NCI-H82 treated with DMSO at 0.1 percent for 48 hours (cell line): ENCODE measurements around the gene RASSF8.

Experiments
- DNase-seq: peaks from one replicate; lab custom pipeline; 2025; ENCODE audit not compliant: unreplicated experiment; lab: John Stamatoyannopoulos, UW

Gene RASSF8

DNA sequence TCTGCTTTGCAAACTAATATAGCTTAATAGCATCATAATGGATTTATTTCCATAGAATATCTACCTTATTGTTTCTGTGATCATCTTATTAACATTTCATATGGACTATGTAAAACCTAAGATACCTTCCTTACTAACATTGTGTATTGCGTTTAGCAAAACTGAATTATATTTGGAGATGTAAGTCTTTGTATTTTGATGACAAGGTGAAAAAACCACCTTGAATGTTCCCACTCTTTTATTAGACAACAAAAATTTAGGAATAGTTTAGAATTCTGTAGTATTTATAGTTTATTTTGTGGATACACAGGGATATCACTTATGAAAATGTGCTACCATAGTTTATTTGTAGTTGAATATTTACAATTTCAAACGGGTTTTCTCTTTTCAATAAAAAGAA lies 32.0 kb downstream of the RASSF8 start:
- DNase-seq: no peak

DNA sequence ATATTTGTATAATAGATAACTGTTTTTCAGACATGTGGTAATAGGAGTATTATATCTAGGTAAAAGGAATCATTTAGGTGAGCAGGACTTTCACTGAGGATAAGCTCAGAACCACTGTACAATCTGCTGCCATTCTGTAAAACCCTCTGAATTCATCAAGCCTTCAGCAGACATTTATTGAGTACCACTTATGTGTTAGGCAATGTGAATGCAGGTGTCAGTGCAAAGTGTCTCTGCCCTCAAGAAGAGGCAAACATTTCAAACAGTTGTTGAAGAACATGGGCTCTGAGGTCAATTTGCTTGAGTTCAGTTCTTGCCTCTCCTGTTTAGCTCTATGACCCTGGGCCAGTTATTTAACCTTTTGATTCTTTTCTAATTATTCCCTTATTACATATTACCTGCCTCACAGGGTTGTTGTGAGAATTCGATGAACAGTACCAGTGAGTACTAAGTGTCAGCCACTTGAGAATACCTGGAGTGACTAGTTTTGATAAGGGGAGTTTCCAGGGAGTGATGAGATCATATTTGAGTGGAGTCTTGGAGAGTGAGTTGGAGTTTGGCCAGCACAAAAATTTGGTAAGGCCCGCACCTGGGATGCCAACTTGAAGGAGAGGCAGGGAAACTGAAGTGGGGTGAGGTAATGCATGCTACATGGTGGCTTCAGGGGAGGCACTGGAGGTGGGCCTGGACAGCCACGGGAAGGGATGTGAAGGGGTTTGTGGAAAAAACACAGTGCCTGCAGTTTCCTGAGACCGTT lies 33.7 kb downstream of the RASSF8 start:
- no peak for DNase-seq

DNA sequence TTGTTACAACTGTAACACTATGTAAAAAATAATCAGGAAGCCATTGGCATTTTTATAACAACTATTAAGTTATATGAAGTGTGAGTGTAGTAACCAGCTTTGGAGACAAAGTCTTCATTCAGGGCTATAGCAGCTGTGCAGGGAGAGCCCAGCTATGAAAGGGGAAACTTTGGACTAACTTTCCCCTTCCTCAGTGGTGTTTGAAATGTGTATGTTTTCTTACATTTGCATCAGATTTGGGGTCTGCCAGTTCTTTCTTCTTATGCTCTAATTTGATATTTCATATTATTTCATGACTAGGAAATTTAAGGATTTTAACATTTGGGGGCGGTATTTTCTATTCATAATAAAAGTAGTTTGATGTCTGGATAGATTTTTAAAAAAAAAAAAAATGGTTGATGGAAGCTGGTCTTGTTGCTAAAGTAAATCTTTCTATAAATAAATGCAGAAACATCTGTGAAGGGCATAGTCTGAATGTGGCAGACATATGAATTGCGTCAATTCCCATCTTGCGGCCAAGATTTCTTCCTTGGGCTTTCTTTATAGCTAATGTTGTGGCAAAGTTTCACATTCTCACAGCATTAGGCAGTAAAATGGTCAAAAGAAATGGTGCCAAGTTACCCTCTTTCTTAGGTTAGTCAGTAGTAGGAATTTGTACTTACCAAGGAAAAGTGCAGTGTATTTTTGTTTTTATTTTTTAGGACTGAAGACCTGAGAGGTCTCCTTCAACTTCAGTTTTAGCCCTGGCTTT lies 35.6 kb downstream of the RASSF8 start:
- DNase-seq: no peak

DNA sequence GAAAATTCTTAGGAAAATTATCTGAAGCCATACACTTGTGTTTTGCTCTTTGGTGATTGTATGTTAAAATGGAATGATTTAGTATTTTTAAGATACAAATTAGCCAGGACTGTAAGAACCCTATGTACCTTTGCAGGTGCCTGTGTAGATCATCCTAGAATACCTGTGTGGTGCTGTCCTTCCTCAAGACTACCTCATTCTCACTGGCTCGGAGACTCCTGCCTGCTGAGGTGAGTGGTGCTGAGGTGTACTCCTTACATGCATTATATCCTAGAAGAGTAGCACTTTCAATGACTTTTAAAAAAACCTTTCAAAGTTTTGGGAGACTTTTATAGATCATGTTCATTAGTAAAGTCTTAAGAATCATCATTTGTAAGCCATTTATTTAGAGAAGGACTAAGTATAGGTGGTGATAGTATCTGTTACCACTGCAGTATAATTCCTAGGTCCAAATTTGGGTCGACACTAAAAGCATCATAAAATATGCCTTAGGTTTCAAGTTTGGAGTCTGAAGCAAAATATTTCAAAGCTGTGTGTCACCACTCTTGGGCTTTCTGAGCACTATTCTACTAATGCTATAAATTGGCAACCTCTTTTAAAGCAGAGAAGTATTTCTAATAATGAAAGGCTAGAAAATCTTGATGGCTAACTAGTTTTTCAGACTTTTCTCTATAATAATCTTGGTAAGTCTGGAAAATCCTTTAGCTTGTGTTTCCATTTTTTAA lies 36.6 kb downstream of the RASSF8 start:
- no peak for DNase-seq

DNA sequence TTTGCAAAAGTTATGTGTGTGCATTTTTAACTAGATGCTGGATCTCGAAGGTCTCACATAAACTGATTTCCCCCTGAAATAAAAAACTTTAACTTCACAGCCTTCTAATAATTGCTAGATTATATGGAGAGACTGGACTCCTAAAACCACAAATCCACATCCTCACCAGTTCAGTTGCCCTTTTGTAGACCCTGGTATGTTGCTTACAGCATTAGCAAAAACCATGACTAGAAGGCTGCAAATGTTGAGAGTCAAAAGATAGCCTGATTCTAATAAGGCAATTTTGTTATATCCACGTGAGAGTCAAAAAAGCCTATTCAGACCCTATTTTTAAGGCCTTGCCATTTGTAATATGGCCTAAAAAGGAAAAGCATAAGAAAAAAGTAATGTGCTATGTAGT lies 37.4 kb downstream of the RASSF8 start:
- no peak for DNase-seq

DNA sequence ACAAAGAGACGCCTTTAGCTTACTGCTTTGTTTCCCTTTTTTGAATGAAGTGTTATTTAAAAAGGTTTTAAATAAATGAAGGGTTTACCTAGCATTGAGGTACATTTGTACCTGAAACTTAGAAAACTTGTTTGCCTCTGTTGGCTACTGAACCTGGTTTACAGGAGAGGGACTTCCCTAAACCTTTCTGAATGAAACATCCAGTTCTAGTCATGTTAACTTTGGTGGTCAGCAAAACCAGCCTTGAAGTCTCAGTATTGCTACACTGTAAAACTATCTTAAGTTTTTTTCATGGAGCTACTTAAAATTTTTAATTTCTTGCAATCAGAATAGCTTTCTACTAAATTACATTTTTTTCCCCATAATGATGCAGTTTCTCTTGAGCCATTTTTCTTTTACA lies 38.2 kb downstream of the RASSF8 start:
- no peak for DNase-seq

DNA sequence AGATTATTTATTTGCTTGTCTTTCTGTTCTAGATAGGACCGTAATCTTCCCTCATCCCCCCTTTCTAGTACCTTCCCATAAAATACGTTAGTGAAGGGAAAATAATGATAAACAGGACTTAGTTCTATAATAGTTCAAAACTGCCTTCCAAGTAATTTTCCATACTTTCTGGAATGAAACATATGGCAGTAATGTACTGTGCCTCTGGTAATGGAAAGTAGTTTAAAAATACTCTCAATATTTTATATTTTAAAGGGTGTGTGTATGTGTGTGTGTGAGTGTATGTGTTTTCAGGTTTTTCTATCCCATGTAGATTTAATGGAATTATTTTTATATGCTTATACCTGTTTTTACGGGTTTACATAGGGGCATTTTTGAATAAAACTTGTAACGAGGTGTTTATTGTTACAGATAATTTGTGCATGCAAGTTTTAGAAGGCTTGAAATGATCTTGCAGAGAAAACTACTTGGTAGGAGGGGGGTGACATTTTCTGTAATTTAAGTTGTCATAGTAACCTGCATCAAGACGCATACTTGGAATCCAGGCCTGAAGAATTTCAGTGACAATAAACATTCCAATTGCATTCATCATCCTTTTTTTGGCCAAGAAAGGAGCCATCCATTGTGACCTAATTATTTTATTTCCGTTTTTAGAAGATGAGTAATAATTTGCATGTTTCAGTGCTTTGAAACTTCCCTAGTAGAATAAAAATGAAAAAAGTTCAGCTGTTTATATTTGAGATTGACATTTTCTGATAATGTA lies 38.9 kb downstream of the RASSF8 start:
- no peak for DNase-seq

DNA sequence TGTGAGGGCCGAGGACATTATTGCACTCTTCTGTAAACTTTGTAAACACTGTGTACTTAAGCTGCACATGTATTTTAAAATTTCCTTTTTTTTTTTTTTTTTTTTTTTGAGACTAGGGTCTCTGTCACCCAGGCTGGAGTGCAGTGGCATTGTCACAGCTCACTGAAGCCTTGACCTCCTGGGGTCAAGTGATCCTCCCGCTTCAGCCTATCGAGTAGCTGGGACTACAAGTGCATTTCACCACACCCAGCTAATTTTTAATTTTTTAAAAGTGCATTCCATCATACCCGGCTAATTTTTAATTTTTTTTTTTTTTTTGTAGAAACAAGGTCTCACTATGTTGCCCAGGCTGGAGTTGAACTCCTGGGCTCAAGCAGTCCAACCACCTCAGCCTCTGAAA lies 42.4 kb downstream of the RASSF8 start:
- no peak for DNase-seq

DNA sequence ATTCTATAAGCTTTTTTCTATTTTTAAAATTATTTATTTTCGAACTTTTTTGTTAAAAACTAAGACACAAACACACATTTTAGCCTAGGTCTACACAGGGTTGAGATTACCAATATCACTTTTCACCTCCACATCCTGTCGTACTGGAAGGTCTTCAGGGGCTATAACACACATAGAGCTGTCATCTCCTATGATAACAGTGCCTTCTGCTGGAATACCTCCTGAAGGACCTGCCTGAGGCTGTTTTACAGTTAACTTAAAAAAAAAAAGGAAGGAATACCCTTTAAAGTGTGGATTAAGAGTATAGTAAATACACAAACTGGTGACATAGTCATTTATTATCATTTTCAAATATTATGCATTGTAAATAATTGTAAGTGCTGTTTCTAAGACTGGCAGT lies 43.0 kb downstream of the RASSF8 start:
- no peak for DNase-seq

DNA sequence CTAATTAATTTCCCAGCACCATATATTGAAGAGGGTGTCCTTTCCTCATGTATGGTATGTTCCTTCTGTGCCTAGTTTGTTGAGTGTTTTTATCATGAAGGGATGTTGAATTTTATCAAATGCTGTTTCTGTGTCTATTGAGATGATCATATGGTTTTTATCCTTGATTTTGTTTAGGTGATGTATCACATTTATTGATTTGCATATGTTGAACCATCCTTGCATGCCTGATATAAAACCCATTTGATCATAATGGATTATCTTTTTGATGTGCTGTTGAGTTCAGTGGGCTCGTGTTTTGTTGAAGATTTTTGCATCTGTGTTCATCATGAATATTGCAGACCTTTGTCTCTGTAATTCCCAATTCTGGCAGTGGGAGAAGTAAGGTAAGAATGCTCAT lies 44.6 kb downstream of the RASSF8 start:
- DNase-seq: no peak

DNA sequence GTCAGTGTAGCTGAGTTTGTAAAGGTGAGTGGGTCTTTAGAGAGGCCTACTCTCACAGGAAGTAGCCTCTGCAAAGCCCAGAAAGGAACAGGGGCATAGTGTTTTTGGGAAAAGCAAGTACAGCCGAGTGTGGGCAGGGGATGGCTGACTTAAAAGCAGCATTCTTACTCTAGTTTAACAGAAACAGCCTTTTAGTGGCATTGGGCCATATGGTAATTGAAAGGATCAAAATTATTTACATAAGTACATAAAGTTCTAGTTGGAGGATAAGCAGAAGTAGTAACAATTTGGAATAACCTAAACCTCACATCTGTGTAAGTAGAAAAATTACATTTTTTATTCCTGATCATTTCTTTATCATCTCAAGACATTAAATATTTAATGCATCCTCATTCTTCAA lies 49.1 kb downstream of the RASSF8 start:
- no peak for DNase-seq

DNA sequence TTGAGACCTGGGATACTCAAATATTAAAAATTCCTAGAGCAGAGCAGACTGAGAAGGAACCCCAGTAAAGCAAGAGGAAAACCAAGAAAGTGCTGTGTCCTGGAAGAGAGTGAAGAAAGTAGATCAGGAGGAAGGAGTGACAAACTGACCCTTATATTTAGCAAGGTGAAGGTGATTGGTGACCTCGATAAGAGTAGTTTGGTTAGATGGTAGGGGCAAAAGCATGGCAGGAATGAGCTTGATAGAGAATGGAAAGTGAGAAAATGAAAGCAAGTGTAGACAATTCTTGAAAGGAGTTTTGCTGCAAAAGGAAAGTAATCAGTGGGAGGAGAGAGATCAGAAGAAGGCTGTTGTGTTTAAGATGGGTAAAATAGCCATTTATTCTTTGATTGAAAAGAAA lies 51.1 kb downstream of the RASSF8 start:
- DNase-seq: no peak

DNA sequence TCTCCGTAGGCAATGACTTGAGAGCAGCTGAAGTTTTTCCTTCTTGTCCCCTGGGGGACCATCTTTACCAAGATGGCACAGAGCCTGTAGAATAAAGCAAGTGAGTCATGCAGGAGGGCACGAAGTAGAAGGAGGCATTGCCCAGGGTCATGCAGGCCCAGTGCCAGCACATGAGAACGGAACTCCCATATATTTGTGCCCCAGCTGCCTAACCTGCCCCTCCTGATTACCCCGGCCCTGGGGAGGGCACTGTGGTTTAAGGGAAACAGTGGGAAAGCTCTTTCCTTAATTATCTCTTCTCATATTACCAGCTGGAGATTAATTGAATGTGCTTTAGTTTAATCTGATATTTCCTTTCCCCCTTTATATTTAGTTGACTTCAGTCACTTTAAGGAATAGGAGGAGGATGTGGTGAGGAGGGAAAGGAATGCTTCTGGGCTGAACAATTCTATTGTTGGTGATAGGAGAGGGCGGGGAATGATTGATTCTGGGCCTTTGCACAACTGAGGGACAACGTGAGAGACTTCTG lies 51.9 kb downstream of the RASSF8 start:
- DNase-seq: peak; percentile 46

DNA sequence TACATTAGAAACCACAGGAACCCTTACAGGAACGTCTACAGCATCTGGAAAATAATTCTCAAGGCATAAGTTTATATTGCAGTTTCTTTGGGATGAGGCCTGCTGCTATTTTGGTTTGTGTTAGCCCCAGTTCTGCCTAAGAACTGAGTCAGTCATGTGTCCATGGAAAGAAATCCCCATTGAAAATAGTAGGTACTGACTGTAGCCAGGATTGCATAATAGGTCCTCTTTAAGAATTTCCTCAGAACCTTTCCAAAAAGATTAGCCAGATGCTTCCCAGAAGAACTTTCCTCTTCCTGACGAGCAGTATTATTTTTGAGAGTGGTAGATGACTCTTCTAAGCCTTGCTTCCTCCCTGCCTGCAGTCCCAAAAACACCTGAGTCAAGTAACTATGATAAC lies 52.6 kb downstream of the RASSF8 start:
- no peak for DNase-seq

DNA sequence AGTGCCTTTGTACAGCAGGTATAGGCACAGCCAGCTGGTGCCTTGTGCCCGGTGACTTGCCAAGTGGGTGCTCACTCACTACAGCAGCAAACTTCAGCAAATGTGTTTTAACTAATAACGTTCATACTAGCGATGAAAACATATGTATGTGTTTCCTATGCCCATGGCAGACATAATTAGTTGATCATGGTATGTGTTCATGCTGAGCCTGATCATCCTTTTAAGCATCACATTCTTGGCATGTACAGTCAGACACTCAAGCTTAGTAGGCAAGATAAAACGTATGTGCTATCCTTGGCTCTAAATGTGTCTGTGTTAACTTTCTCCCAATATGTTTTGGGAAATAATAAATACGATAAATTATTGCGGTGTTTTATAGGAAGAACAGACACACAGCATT lies 55.6 kb downstream of the RASSF8 start:
- DNase-seq: no peak

DNA sequence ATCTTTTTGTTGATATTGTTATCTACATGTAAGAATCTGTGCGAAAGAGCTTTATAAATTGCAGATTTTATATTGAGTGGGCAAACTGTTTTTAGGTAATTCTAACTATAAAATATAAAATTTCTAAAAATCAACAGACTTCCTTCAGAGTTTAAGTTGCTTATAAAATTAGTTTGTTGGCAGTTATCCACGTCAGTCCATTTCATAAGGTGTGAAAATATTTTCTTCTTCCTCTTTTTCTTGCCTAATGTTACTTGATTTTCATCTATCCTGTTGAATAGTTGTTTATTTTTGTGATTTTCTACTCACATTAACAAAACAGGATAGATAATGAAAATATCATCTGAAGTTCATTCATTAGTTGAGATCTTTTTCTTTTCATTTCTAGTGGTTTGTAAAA lies 58.0 kb downstream of the RASSF8 start:
- DNase-seq: no peak

DNA sequence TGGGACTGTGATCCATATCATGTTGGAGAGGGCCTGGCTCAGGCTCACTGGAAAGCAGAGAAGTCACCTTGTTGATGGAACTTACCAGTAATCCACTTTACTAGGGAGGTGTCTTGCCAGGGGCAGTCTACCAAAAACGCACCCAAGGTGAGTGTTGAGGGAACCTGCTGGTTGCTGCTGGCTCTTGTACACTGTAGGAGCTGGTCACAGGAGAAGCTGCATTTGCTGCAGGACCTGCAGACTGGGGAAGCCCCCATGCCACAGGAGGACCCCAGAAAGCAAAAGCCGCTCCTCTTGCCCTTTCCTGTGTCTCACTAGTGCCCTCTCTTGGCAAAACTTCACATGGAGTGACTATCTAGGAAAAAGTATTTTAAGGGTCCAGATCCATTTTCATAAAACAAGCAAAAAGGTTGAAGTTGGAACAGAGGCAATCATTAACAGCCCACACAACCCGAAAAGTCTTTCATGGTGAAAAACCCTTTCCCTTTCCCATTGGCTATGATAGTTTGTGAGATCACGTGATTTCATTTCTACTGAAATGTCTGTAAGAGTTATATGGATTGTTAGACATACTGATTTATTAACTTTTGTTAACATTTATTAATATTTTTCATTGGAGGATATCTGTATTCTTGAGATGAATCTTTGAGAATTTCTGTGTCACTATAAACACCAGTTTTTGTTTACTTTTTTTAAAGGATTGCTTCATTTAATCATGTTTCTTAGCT lies 59.2 kb downstream of the RASSF8 start:
- peak; percentile 43 for DNase-seq

DNA sequence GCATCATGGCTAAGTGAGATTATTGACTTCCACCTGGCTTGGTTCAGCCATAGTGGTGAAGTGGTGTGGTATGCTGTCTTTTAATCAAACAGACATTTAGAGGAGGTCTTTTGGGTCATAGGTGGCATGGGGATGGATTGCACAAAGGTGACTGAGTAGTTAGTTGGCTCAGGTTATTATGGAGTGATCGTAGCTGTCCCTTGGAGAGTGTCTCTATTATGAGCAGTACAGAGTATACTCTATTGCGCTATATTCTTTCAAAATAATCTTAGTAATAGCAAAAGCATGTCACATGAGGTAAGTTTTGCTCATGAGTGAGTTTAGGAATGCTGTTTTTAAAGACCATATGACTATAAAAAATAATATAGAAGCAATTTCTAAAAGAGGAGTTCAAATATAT lies 60.4 kb downstream of the RASSF8 start:
- DNase-seq: no peak

DNA sequence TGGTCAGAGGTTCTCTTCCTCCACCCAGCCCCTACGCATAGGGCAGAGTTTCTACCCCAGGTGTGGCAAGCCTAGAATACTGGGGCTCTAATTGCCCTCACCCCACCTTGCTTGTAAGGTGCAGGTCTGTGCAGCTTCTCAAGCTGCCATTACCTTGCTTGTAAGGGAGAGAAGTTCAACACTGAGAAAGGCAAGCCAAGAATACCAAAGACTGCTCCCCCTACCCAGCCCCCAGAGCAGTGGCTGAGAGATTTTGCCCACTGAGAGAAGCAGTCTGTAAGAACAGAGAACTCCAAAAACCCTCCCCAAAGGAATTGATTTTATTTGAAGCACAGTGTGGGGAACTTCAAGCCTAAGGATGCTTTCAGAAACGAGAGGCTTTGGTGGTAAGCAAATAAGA lies 63.1 kb downstream of the RASSF8 start:
- DNase-seq: no peak

DNA sequence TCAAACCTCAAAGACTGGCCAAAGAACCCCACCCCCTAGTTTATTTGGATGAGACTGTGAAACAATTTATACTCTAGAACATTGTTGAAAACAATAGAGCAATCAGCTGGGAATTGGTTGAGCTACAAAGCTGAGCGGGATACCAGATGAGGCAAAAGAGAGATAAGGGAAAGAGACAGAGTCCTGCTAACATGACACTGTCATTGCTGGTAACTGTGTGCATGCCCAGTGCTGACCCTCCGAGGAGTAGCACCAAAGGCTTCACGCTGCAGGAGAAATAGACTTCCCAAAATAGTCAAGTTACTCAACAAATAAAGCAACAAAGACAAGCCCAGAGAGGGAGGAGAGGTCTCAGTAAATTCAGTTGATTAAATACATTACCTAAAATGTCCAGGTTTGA lies 63.6 kb downstream of the RASSF8 start:
- DNase-seq: no peak
